ENCODE results near the gene ANKS6.

ANKS6 gene

DNA sequence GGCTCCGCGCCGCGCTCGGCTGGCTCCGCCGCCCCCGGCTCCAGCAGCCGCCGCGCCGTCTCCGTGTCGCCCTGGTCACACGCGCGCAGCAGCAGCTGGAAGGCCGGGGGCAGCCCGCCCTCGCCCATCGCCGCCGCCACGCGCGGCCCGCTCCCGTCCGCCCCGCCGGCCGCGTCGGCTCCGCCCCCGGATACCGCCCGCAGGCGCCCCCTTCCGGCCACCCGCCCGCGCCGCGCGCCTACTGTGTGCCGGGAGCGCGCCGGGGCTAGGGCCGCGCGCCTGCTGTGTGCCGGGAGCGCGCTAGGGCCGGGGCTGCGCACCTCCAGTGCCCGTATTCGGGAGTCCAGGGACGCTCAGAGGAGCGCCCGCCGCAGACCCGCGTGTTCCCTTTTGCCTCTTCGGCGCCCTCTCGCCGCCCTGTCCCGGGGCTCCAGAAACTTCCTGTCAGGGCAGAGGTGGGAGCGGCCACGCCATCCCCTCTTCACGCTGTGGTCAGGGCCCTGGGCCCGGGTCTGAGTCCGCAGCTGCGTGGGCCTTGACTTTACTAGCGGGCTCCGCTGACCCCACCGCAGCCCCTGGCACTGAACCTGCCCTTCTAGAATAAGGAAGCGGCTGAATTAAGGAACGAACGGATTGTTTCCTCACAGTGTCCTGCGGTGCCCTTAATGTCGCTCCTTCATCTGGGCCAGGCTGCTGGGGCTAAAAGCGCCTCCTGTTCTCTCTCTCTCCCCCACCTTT lies at the start of gene ANKS6:
ANKS6 (minus strand) TSS at position 192 of the 738 bp plus-strand sequence; CDS start at position 128, 64 bp downstream.
- DNase-seq = peak; percentile 72 to 97 (median 81)
- intact Hi-C loops (cut with DNase I) = no loop called here

DNA sequence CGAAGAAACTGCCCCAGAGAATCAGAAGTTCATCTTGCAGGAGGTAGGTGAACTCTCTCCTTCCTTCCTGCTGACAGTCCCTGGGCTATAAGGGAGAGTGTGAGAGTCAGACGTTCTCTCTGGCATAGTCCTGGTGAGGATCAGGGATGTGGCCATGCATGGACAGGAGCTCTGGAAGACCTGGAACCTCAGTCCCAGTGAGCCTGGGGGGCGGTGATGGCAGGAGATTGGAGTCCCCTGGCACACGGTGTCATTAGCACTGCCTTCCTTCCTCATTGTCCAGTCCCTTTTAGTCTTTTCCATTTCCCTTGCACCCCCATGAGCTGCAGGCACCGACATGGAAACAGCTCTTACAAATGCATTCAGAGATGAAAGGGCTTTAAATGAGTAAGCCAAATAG lies 49.7 kb upstream of the ANKS6 start:
- DNase-seq = no peak
- intact Hi-C loops (cut with DNase I) = no loop called here

DNA sequence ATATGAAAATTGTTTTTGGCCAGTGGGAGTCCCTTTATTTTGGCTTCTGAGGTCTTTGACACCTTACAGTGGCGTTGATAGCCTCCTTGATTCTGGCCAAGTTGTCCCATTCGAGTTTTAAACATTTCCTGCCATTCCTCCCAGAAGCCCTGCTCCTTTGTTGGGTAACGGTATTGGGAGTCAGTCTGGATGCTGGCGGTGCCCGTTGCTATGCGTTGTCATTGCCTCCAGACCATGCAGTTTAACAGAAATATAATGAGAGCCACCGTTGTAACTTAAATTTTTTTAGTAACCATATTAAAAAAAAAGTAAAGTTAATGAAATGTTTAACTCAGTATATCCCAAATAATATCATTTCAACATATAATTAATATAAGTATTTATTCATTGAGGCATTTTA lies 46.2 kb upstream of the ANKS6 start:
- intact Hi-C loops (cut with DNase I) = no loop called here
- no peak for DNase-seq

DNA sequence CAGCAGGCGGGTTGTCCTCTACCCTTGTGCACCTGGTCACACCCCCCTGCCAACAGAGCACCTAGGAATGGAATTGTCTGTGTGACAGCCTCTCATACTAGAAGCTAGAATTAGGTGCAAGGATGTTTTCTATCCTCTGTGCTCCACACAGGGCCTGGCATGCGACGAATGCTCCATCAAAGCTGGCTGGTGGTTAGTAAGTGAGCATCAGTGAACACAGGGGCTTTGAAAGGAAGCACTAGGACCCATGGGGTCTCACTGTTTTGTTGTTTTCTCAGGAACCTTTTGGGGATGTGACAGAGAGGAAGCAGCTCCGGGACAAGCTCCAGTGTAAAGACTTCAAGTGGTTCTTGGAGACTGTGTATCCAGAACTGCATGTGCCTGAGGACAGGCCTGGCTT lies 43.4 kb upstream of the ANKS6 start:
- intact Hi-C loops (cut with DNase I) = no loop called here

DNA sequence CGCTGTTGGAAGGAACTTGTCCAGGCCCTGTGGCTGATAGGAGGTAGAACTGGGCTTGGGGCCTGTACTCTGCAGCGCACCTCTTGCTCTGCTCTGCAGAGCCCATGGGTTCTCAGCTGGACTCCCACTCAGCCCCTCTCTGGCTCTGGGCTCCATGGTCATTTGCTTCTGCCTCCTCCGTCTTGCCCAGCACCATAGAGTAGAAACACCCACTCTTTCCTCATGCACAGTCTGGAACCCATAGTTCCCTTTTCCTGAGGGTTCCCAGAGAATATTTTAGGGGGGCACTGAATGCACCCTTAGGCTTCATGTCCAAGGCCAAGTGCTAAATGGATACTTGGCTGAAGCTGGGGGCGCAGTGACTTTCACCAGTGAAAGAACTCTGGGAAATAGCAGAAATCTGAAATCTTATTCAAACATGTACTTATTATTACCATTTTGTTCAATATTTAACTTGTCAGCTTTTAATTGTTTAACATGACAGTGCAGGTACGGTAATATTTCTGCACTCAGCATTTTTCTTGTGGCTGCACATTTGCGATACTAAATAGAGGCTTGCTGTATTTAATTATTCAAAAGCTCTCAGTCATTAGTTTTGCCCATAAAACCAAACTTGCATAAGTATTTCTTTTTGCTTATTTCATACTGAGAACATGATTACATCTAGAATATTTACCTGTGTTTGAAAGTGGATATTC lies 42.7 kb upstream of the ANKS6 start:
- intact Hi-C loops (cut with DNase I) = no loop called here
- DNase-seq = no peak

More for the DNA sequence above, 43.4 kb upstream of the ANKS6 start:
- no peak for DNase-seq

DNA sequence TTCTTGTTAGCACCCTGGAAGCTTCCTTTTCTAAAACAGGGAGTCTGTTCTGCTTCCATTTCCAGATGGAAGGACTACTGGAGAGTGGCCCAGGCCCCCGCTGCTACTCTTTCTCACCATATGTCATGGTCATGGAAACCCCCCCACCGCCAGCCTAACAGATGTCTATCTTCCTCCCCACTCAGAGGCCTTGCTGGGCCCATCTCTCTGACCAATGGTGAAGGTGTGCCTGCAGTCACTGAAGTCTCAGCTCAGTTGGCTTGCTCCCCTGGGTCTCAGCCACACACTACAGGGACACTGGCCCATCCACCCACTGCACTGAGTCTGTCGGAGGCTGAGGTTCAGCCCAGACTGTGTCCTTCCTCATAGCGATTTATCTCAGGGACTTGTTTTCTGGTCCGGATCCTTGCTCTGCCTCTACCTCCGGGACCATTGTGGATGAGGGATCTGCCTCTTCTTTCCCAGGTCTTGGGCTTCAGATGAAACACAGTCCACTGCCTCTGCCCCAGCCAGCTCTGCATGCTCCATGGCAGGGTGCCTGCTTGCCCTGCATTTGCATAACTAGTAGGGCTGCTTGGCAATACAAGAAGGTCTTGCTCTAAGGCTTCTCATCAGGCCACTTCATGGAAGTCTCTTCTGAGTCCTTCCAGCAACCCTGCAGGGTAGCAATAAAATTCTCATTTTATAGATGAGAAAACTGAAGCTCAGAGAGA lies 42.0 kb upstream of the ANKS6 start:
- no peak for DNase-seq
- intact Hi-C loops (cut with DNase I) = no loop called here

DNA sequence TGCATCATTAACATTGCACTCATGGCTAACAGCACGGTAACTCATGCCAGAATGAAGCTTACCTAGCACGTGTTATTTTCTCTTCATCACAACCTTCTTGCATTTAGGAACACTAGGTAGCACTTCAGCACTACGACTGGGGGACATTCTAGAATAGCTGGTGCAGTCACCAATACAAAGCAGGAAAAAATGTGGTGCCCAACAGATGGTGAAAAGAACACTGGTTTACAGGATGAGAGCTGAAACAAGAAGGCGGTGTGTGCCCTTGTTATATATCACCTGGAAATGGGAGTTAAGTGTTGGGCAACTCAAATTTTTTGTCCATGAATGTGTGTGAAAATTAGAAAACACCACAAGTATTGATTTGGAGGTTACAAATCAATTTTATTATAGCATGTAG lies 41.2 kb upstream of the ANKS6 start:
- no peak for DNase-seq
- intact Hi-C loops (cut with DNase I) = no loop called here

DNA sequence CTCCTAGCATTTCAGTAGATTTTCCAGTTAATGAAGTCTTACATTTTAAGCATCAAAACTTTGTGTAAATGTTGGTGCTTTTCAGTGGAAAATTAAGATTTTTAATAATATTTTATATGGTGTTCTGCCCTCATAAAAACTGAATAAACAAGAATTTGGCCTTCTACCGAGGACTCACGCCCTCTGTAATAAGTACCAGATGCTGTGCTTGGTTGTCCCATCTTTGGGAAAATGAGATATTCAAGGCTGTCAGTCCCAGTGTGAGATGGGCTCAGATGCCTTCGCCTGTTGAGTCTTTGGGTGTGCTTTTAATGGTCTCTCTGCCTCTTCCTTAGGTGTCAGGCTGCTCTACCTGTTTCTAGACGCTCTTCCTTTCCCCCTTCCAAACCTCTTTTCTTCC lies 39.9 kb upstream of the ANKS6 start:
- no peak for DNase-seq
- intact Hi-C loops (cut with DNase I) = no loop called here

DNA sequence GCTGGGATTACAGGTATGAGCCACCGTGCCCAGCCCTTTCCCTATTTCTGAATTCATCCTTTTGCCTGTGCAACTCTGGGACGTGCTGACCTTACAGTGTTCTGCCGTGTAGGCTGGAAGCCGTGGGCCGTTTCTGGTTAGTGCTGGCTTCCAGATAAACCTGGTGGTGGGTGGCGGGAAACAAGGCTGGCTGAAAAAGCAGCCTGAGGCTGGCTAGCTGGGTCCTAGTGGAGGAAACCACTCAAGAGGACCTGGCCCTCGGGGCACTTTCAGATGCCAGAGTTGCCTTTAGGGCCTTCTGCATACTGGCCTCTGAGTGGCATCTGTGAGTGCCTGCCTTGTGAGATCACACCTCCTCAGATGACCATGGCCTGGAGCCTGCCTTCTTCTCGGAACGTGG lies 38.0 kb upstream of the ANKS6 start:
- no peak for DNase-seq
- intact Hi-C loops (cut with DNase I) = no loop called here

DNA sequence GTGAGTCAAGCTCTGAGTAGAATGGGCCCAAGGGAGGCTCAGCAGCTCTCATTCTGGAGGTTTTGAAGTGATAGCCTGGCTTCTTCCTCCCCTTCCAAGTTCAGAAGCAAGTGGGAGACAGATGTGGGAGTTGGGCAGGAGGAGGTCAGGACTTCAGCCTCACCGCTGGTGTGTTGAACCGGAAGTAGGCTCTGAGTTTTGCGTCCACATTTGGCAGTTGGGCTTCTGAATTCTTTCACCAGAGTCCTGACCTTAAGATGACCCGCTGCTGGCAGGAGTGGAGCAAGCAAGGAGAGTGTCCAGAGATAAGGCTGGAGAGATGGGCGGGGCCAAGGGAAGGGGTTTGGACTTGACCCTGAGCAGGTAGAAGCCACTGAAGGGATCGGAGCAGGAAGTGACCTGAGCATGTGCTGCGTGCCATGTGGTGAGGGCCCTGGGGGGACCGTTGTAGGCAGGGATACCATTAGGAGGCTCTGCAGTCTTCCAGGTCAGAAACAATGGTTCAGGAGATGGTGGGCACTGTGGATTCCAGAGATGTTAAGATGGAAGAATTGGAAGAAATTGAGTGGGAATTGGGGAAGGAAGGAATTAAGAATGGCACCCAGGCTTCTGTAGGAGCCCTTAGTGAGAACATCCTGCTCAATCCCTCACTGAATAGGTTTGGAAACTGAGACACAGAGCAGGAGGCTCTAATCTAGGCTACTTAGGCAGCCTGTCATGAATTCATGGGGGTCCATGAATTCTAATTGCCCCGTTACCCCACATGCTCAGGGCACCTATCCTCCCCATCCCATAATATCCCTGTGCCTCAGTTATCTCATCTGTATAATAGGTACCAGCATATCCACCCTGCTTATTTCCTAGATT lies 37.0 kb upstream of the ANKS6 start:
- DNase-seq = no peak
- intact Hi-C loops (cut with DNase I) = no loop called here

DNA sequence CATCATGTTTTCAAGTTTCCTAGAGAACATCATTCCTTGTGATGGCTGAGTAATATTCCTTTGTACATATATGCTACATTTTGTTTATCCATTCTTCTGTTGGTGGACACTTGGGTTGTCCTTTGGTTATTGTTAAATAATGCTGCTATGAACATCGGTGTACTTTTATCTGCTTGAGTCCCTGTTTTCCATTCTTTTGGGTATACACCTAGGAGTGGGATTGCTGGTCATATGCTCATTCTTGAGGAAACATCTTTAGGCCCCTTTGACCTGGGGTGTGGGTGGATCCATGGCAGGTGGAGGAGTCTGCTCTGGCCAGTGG lies 36.4 kb upstream of the ANKS6 start:
- intact Hi-C loops (cut with DNase I) = no loop called here
- no peak for DNase-seq

DNA sequence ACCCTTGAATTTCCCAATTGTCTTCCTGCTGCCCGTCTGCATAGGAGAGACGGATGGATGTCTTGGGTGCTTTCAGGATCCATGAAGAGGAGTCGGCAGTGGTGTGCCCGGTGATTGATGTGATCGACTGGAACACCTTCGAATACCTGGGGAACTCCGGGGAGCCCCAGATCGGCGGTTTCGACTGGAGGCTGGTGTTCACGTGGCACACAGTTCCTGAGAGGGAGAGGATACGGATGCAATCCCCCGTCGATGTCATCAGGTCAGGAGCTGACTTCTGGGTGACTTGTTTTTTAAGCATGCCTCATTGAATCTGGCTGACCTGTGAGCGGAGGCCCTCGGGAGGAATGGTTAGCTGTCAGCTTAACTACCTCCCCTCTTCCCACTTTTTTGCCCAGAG lies 35.3 kb upstream of the ANKS6 start:
- no peak for DNase-seq

DNA sequence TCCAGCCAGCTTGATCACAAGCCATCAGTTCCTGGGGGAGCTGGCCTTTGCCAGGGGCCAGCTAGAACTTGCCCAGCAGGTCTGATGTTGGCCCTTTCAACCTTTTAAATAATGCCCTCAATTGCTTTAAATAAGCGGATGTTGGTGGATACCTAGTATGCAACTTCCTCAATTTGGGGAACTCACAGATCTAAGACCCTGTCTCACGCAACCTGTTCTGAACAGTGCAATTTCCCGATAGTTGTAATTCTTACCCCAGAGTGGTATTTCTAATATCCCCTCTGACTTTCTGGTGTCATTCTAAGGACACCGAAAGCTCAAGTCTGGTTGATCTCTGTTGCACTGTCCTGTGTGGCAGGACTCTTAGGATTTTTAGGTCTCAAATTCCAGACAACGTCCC lies 34.2 kb upstream of the ANKS6 start:
- no peak for DNase-seq
- intact Hi-C loops (cut with DNase I) = no loop called here

More for the DNA sequence above, 35.3 kb upstream of the ANKS6 start:
- intact Hi-C loops (cut with DNase I) = no loop called here

DNA sequence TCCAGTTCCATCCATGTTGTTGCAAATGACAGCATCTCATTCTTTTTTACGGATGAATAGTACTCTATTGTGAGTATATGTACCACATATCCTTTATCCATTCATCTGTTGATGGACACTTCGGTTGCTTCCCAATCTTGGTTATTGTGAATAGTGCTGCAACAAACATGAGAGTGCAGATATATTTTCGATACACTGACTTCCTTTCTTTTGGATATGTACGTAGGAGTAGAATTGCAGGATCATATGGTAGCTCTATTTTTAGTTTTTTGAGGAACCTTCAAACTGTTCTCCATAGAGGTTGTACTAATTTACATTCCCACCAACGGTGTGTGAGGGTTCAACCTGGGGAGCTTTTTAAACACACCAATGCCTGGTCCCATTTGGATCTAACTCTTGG lies 33.4 kb upstream of the ANKS6 start:
- DNase-seq = no peak

DNA sequence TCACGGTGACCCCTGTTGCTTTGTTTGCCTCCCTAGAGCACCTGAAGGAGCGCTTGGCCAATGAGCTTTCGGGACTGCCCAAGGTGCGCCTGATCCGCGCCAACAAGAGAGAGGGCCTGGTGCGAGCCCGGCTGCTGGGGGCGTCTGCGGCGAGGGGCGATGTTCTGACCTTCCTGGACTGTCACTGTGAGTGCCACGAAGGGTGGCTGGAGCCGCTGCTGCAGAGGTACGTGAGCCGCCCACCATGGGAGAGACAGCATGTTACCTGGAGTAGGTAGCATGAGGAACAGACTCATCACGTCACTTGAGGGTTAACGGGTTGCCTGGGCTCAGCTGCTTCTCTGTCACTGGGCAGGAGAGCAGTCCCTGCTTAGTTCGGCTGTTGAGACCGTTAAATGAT lies 30.4 kb upstream of the ANKS6 start:
- DNase-seq = no peak
- intact Hi-C loops (cut with DNase I) = no loop called here

More for the DNA sequence above, 33.4 kb upstream of the ANKS6 start:
- intact Hi-C loops (cut with DNase I) = no loop called here

DNA sequence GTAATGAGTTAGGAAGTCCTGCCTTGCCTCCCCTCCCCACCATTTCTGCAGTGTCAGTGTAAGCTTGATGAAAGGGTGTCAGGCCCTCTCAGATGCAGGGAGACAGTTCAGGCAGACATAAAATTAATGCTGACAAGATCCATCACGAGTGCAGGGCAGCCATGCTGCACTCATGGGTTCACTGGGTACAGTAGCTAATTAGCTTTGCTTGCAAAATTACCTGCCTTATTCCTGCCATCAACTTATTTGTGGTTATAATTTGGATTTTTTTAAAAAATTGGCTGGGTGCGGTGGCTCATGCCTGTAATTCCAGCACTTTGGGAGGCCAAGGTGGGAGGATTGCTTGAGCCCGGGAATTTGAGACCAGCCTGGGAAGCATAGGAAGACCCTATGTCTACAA lies 29.1 kb upstream of the ANKS6 start:
- intact Hi-C loops (cut with DNase I) = no loop called here
- DNase-seq = no peak

DNA sequence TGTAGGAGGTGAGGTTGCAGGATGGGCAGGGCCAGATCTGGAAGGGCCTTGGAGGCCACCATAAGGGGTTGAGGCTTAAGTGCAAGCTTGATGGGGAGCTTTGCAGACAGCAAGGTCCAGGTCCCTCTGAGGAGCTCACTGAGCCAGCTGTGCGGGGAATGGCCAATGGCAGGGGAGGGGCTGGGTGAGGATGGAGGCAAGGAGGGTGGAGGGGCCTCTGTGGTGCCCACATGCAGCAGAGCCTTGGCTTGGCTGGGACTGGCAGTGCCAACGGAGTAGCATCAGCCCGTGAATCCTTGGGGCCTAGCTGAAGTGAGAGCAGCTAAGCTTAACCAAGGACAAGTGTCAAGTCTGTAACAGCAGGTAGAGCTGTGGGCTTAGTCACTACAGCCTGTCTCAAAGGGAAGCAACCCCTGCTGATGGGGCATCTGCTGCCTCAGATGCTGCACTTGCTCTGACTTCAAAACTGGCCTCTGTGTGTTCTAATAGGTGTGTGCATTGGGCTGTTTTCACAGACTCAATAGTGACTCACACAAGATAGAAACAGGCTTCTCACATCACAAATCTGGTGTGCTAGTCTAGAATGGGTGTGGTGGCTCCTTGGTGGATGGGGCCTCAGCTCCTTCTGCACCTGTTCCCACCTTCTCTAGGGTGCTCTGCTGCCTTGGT lies 27.4 kb upstream of the ANKS6 start:
- DNase-seq = no peak
- intact Hi-C loops (cut with DNase I) = no loop called here

DNA sequence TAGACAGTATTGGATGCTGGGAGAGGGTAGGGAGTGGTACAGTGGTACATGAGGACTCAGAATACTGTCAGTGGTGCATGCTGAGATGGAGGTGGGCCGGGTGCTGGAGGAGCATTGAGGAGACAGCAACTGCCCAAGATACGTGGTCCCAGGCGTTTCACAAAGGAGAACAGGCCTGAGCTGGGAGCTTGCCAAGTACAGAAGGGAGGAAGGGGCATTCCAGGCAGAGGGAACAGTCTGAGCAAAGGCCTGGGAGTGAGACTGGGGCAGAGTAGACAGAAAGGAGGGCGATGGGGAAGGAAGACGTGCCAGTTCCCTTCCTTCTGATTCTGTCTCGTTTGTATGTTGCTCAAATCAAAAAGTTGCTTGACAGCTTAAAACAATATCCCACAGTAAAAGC lies 26.3 kb upstream of the ANKS6 start:
- intact Hi-C loops (cut with DNase I) = no loop called here
- DNase-seq = no peak

DNA sequence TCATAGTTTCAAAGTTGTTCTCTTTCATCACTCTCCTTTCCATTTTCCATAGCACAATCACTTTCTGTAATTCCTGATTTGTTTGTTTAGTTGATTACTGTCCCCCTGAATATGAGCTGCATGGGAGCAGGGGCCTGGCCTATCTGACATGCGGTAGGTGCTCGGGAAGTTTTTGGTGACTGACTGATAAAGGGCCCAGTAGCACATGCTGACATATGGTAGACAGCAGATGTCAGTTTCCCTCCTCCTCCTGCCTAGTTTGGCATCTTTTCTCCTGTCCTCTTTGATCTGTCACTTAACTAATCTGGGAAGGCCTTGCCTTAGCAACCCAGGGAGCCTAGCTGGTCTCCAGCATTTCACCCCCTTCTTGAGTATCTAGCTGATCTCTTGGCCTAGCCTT lies 25.5 kb upstream of the ANKS6 start:
- intact Hi-C loops (cut with DNase I) = no loop called here

DNA sequence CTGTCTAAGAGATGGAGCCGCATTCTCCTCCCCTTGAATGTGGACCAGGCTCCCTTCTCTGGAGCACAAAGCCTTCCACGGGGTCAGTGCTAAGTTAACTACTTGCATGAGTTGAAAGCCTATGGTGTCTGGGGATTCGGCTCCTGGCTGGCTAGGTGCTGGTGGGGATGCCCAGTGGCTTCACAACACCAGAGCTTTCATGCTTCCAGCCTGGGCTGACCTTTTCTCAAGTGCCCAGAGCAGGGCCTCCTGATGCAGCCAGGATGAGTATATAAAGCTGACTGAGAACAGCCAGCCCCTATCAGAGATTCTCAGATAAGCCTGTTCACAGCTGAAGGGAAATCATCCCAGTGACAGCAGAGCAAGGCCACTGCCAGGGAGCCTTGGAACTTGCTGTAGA lies 22.9 kb upstream of the ANKS6 start:
- intact Hi-C loops (cut with DNase I) = no loop called here
- no peak for DNase-seq

More for the DNA sequence above, 25.5 kb upstream of the ANKS6 start:
- DNase-seq = no peak
